Cardiac septum (tissue), 1 donor: ENCODE data around the gene ITGA6. TPM values are rescaled to one million over a fixed set of nuclear protein-coding genes. Genes with fewer than 3 reads are reported as not detected.

ENCODE experiments used
- DNase-seq: peaks from one replicate; pipeline ENCODE4 v3.0.0-alpha.2; 2020; ENCODE audit warnings: low spot score
- intact Hi-C: fragments of 100-400 bp; cut with DNase I; formaldehyde crosslinking; loops from one replicate; pipeline ENCODE4 v1.14.0; 2022
- total RNA-seq: library from RNA; stranded (reverse); fragmentation: NEBNext Ultra II Directional; extraction: Animal tissue kit (Norgen Biotek cat#: 25700); gene quantifications from one replicate; pipeline ENCODE4 v1.2.1, GENCODE V29; 2021
- donor health status: DM: no; HTN: no; CAD: no.

ITGA6 gene
- total RNA-seq, 1 donor from 2014 or later = 38.9 TPM

- intact Hi-C loops = no loop called here
- DNase-seq = no peak
Observed at GRCh38 chr2:172412984-172413492, 14.3 kb upstream of the ITGA6 start.

GRCh38 chr2:172415157-172415864, 12.1 kb upstream of the ITGA6 start:
- DNase-seq = no peak
- intact Hi-C loops = no loop called here

GRCh38 chr2:172415865-172416183, 11.6 kb upstream of the ITGA6 start:
- intact Hi-C loops = no loop called here
- no peak for DNase-seq

DNA sequence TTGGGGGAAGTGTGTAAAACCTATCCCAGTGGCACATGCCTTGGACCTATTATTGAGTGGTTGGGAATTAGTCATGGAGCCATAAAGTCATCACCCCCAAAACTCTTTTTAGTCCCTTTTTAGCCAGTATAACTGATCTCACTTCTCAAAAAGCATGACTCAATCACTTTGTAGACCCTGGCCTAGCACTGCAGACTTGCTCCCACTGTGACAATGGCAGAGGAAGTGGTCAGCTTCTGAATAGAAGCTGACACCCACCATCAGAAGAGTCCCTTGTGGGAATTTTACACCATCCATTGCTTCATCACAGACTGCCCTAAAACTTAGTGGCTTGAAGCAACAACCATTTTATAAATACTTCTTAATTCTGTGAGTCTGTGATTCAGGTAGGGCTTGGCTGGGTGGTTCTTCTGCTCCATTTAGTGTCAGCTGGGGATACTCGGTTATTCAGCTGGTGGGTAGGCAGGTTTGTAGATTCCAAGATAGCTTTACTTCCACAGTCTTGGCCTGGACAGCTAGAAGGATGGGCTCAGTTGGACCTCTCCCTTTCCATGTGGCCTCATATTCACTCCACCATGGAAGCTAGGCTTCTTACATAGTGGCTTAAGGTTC, 10.8 kb upstream of the ITGA6 start:
- DNase-seq = no peak
- intact Hi-C loops = no loop called here

- DNase-seq = no peak
- intact Hi-C loops = no loop called here
Observed at GRCh38 chr2:172420216-172420615, 7.2 kb upstream of the ITGA6 start.

DNA sequence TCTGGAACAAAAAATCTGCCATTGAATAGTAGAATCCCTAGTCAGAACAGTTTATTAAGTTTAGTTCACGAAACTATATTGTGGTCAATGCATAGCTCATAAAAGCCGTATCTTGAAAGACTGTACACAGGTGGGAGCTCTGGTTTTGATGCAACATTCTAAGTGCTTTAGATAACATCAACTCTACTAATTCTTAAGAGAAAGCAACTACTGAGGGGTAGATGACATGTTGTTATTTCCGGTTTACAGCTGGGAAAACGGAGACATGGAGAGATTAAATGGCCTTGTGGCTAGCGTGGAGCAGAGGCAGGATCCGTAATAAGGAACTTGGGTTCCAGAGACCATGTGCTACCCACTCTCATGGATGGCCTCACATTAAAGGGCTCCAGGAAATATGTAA, 4.2 kb upstream of the ITGA6 start:
- intact Hi-C loops = no loop called here
- no peak for DNase-seq

DNA sequence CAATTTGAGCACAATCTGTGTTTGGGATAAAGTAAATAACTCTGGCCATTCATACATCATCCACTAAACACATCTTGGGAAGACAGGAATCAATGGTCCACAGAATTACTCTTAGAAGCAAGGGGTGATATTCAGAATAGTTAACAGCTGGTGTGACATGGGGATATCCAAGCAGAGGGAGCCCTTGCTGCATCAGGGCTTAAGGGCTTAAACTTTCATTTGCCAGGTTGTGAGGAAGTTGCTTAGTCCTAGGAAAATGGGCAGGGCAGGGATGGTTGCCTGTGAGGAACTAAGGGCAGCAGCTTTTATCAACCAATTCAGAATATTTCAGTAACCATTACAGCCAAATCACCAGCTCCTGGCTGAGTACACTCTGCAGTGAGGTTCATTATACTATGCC, 2.0 kb upstream of the ITGA6 start:
- DNase-seq = no peak
- intact Hi-C loops = loop anchor here (5.0 kb wide), 1 partner anchor 73 kb away; no protein-coding TSS in a partner anchor

DNA sequence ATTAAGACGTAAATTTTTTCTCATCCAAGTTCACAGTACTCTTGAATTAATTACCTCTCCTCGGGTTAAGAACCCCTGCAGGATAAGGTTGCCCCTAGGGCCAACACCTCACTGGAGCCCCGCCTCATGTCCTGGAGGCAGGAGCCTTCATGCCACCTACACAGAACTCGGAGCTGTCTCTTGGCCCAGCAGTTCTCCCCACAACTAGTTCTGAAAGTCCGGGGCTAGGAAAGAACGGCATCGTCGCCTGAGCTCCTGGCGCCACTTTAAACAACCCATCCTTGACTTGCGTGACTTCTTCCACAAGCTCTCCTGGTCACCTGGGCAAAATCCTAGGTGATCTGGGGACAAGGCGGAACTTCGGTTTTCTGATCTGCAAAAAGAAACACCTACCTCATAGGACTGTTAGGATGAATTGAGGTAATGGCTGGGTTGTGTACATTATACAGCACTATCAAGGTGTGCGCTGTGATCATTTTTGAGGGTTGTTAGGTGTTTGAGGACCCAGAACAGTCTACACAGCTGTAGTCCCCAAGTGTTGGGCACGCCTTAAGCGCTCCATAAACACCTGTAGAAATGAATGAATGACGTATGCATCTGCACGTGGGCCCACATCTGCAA, 641 bp upstream of the ITGA6 start:
- no peak for DNase-seq
- intact Hi-C loops = loop anchor here (5.0 kb wide), 1 partner anchor 74 kb away; no protein-coding TSS in a partner anchor

DNA sequence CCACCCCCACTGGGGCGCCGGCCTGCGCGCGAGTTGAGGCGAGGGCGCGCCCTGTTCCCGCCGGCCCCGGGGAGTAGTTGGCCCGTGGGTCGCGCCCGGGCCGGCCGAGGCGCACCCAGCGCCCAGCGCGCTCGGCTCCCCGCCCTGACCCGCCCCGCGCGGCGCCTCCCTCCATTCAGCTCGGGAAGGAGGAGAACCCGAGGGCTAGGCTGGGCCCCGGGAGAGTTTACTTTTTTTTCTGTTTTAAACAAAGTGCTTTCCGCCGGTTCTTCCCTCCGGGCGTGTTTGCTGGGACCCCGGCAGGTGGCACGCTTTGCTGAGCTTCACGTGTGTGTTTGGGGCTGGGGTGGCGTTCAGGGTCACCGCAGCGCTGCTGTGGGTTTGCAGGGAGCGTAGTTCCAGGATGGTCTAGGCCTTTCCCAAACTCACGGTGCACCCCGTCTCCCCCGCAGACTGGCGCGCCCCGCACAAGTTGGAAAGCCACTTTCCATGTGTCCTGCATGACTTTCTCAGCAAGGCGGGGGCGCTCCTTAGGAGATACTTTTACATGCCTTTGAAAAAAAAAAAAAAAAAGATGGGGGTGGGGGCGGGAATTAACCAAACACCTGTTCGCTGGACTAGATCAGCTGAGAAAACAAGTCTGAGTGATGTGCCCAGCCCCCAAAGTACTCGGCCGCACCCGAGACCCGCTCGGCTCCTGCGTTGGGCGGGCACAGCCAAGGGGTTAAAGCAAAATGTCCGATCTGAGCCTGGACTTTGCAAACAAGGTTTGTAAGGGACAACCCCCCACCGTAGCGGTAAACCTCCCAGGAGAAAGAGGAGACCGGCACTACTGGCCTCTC, 825 bp downstream of the ITGA6 start:
- intact Hi-C loops = loop anchor here (1.0 to 5.0 kb wide), 2 partner anchors 24 to 76 kb away; no protein-coding TSS in a partner anchor
- DNase-seq = peak; percentile 82

GRCh38 chr2:172428832-172429210, 1.4 kb downstream of the ITGA6 start:
- intact Hi-C loops = loop anchor here (1.0 to 5.0 kb wide), 2 partner anchors 25 to 77 kb away; no protein-coding TSS in a partner anchor
- DNase-seq = no peak

DNA sequence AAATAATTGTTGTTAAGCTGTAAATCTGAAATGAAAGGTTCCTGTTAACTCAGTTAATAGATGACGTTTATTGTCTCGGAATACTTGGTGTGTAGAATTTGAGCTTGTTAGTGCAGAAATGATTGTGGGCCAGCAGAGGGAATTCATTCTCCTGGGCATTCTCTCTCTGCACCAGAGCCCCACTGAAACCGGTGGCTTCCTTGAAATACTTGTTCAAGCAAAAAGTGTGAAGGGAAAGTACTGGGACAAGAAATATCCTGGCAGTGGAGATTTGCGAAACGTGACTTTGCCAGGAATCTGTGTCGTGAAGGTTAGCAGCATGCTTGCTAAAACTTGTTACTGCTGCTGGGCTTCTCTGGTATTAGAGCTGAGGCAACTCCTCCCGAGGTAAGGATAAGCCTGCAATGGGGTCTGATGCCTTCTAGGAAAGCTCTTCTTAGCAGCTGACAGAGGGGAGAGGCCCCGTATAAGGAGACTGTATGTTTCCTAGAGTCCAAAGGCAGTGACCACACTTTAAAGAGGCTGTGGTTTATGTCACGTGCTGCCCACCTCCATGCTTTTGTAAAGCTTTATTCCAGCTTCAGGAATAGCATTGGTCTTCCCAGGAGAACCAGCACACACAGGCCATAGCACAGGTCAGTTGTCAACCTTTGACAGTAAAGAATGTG, 2.0 kb downstream of the ITGA6 start:
- DNase-seq = no peak
- intact Hi-C loops = loop anchor here (5.0 kb wide), 1 partner anchor 77 kb away; no protein-coding TSS in a partner anchor

- no peak for DNase-seq
- intact Hi-C loops = loop anchor here (2.0 kb wide), 1 partner anchor 33 kb away; no protein-coding TSS in a partner anchor
Observed at GRCh38 chr2:172430027-172430426, 2.6 kb downstream of the ITGA6 start.

- DNase-seq = no peak
- intact Hi-C loops = loop anchor here (2.0 kb wide), 1 partner anchor 32 kb away; no protein-coding TSS in a partner anchor
Observed at GRCh38 chr2:172430678-172431077, 3.3 kb downstream of the ITGA6 start.

- intact Hi-C loops = loop anchor here (2.0 kb wide), 1 partner anchor 31 kb away; no protein-coding TSS in a partner anchor
- DNase-seq = no peak
Observed at GRCh38 chr2:172431463-172431862, 4.1 kb downstream of the ITGA6 start.

- intact Hi-C loops = loop anchor here (2.0 kb wide), 1 partner anchor 31 kb away; no protein-coding TSS in a partner anchor
- no peak for DNase-seq
Observed at GRCh38 chr2:172431993-172432392, 4.6 kb downstream of the ITGA6 start.

DNA sequence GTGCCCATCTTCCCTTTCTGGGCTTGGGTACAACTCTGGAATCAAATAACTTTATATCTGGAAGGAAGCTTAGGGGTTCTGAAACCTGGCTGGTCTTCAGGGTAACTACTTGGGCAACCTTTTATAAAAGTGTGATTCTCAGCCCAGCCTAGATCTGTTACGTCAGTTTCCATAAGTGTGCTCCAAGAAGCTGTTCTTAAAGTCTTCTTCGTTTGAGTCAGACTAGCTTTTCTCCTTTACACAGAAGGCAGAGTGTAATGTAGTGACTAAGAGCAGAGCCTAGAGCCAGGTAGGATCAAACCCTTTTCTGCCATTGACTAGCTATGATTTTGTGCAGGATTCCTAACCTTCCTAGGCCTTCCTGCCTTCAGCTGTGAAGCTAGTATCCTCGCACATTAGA, 5.8 kb downstream of the ITGA6 start:
- intact Hi-C loops = no loop called here
- DNase-seq = no peak

DNA sequence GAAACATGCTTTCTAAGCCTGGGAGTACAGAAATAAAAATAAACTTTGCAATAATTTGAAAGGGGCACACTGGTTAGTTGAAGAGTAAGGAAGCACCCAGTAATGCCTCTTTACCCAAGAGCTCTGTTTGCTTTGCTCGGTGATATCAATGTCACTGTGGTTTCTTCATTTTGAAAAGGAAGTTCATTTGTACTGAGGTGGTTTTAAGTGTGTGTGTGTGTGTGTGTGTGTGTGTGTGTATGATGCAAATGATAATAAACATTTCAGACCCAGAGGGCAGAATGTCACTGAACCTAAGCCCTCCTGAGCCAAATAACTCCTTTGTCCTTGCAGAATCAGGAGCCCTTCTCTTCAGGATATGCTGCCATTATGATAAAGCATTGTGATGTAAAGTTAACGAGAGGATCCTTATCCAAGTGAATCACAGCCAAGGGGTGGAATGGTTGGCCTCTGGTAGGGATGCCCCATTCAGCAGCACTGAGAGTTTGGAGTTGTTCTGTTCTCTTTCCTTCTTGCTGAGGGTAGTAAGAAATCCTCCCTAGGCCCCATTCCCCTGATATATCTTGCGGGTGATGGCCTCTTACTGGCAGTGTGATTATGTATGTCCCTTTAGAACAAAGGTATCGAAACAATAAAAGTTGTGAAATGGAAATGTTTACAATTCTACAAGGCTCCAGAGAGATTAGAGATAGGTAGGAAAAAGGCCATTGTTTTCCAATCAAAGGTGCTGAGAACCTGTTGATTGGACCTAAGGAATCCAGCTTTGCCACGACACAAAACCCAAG, 7.6 kb downstream of the ITGA6 start:
- intact Hi-C loops = no loop called here
- no peak for DNase-seq

- intact Hi-C loops = no loop called here
- no peak for DNase-seq
Observed at GRCh38 chr2:172435606-172435911, 8.2 kb downstream of the ITGA6 start.
